NCI-H460 (cell line): ENCODE data around the gene LYPD6. TPM values are rescaled to one million over a fixed set of nuclear protein-coding genes. Genes with fewer than 3 reads are reported as not detected.

Experiments used
- DNase-seq: peaks from one replicate; pipeline ENCODE4 v3.0.0-alpha.2; 2016; ENCODE audit warnings: low read depth; ENCODE audit errors: extremely low read depth
- total RNA-seq: library from RNA; depleted of rRNA; stranded (reverse); fragments of >200 nt; shearing (Covaris generic); gene quantifications from 2 replicates; pipeline ENCODE4 v1.2.3, GENCODE V29; 2014

LYPD6 gene
- total RNA-seq, 1 experiment from 2014 or later = 5.6 TPM

GRCh38 chr2:149399934-149400615 lies 69.7 kb downstream of the LYPD6 start:
- no peak for DNase-seq

- DNase-seq = no peak
Observed at GRCh38 chr2:149400997-149401396, 70.6 kb downstream of the LYPD6 start.

- DNase-seq = no peak
Observed at GRCh38 chr2:149409506-149409905, 79.1 kb downstream of the LYPD6 start.

- DNase-seq = peak; percentile 16
Observed at GRCh38 chr2:149410701-149411484, 80.5 kb downstream of the LYPD6 start.

GRCh38 chr2:149413487-149413886 lies 83.1 kb downstream of the LYPD6 start:
- no peak for DNase-seq

- no peak for DNase-seq
Observed at GRCh38 chr2:149415086-149415485, 84.7 kb downstream of the LYPD6 start.

- no peak for DNase-seq
Observed at GRCh38 chr2:149418065-149418464, 87.7 kb downstream of the LYPD6 start.

- DNase-seq = no peak
Observed at GRCh38 chr2:149420053-149420963, 89.9 kb downstream of the LYPD6 start.

GRCh38 chr2:149421791-149422190 lies 91.4 kb downstream of the LYPD6 start:
- no peak for DNase-seq

GRCh38 chr2:149422337-149422990 lies 92.1 kb downstream of the LYPD6 start:
- peak; percentile 57 for DNase-seq

GRCh38 chr2:149422991-149423338 lies 92.6 kb downstream of the LYPD6 start:
- no peak for DNase-seq

GRCh38 chr2:149423630-149424029 lies 93.2 kb downstream of the LYPD6 start:
- DNase-seq = no peak

GRCh38 chr2:149427387-149427786 lies 97.0 kb downstream of the LYPD6 start:
- DNase-seq = no peak

- no peak for DNase-seq
Observed at GRCh38 chr2:149428783-149429182, 98.4 kb downstream of the LYPD6 start.

- no peak for DNase-seq
Observed at GRCh38 chr2:149430743-149431736, 100.7 kb downstream of the LYPD6 start.

- no peak for DNase-seq
Observed at GRCh38 chr2:149438330-149438960, 108.1 kb downstream of the LYPD6 start.

- no peak for DNase-seq
Observed at GRCh38 chr2:149441255-149441654, 110.9 kb downstream of the LYPD6 start.

- no peak for DNase-seq
Observed at GRCh38 chr2:149442346-149442745, 112.0 kb downstream of the LYPD6 start.

- no peak for DNase-seq
Observed at GRCh38 chr2:149443150-149443549, 112.8 kb downstream of the LYPD6 start.
